Vagina (tissue), 2 donors: ENCODE data around the gene ARMC9. TPM values are rescaled to one million over a fixed set of nuclear protein-coding genes. Genes with fewer than 3 reads are reported as not detected.

ENCODE experiments used
- DNase-seq, 2 donors: peaks; one replicate each; pipeline ENCODE4 v3.0.0-alpha.2; 2017; ENCODE audit errors: extremely low spot score in 2 of 2
- H3K27ac ChIP-seq: fragments of 200-600 bp; sonication (generic); one replicate; pipeline ENCODE4 v1.5.1; 2019
- H3K27me3 ChIP-seq: fragments of 200-600 bp; sonication (generic); one replicate; pipeline ENCODE4 v1.5.1; 2019
- H3K36me3 ChIP-seq, 2 donors: fragments of 200-600 bp; sonication (generic); one replicate each; pipeline ENCODE4 v1.5.1; 2017 to 2019
- H3K4me1 ChIP-seq: fragments of 200-600 bp; sonication (generic); one replicate; pipeline ENCODE4 v1.5.1; 2019
- H3K4me3 ChIP-seq, 2 donors: fragments of 200-600 bp; sonication (generic); 1 replicate in 1 of 2; 2 replicates in 1 of 2; pipeline ENCODE4 v1.5.1; 2016 to 2019
- H3K9me3 ChIP-seq: fragments of 200-600 bp; sonication (generic); one replicate; pipeline ENCODE4 v1.5.1; 2019
- CTCF ChIP-seq, 3 experiments: fragments of 450-650 bp in 2 of 3; fragments of 200-600 bp in 1 of 3; sonication (generic) in 1 of 3; IDR thresholded peaks; one replicate each; pipeline ENCODE4 v1.5.1; 2017 to 2019; ENCODE audit warnings: antibody characterized with exemption in 3 of 3, mild to moderate bottlenecking in 2 of 3, moderate library complexity in 2 of 3
- POLR2A ChIP-seq, 2 donors: fragments of 450-650 bp; IDR thresholded peaks; one replicate each; pipeline ENCODE4 v1.6.1; 2017; ENCODE audit warnings: antibody characterized with exemption in 2 of 2, mild to moderate bottlenecking in 2 of 2, moderate library complexity in 2 of 2
- POLR2AphosphoS5 ChIP-seq, 2 donors: sonication (generic); formaldehyde crosslinking; IDR thresholded peaks; one replicate each; pipeline ENCODE4 v1.9.0; 2017; ENCODE audit warnings: antibody characterized with exemption in 2 of 2, mild to moderate bottlenecking in 2 of 2, low read depth in 1 of 2; ENCODE audit not compliant: insufficient read depth in 1 of 2
- intact Hi-C: fragments of 100-400 bp; cut with DNase I; formaldehyde crosslinking; loops from one replicate; pipeline ENCODE4 v1.15.1; 2023
- total RNA-seq: library from RNA; depleted of rRNA; stranded (reverse); fragments of >200 nt; gene quantifications from one replicate; pipeline ENCODE4 v1.2.3, GENCODE V29; 2016

The ARMC9 gene
- total RNA-seq, 1 donor from 2014 or later = 16.0 TPM

DNA sequence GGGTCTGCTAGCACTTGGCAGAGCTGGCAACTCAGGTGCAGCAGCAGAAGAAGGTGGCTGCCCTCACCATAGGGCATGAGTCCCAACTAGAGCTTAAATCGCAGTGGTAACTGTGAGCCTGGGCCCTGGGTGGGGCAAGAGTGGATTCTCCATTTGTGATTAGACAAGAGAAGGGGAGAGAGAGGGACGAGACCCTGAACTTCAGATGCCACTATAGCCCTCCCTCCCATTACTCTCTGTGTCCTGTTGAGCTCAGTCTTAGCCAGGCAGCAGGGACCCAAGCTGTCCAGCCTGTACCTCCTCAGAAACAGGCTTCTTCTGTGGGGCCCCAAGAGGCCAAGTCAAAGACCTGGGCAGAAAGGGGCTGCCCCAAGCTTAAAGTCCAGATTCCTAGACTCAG lies 127.4 kb downstream of the ARMC9 start:
- DNase-seq = no peak
- intact Hi-C loops = no loop called here
- Histone ChIP-seq H3K9me3 (no peaks in the 10 kb centered on the region), H3K36me3 (no peaks in the 10 kb centered on the region), H3K4me1 (no peaks in the 10 kb centered on the region), H3K27me3 (no peaks in the 10 kb centered on the region), H3K27ac (no peak overlapping the region), H3K4me3 (no peak overlapping the region)
- no peak for TF ChIP-seq POLR2A (IDR thresholded peaks at IDR 0.05)

DNA sequence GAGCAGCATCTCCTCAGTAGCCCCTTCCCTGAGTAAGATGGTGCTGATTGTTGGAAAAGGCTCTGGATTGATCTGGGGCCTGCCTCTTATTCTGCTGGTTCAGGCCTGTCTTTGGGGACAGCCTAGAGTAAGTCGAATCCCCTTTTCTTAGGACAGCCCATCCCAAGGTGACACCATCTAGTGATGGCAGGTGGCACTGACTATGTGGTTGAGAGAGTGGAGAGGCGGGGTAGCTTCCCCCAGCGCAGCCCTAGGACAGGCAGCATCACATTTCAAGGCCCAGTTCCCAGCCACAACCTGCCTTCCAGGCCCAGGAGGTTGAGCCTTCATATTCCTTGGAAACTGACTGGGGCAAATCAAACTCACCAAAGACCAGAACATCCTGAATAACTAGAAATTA lies 128.0 kb downstream of the ARMC9 start:
- TF ChIP-seq POLR2AphosphoS5 (IDR thresholded peaks at IDR 0.05; ENCODE audit: insufficient read depth in 1 of 2, low read depth in 1 of 2) = no peak
- no peak for TF ChIP-seq POLR2A (IDR thresholded peaks at IDR 0.05)
- no peak for TF ChIP-seq CTCF (IDR thresholded peaks at IDR 0.05)
- no peak for DNase-seq
- Histone ChIP-seq H3K9me3 (no peaks in the 10 kb centered on the region), H3K36me3 (no peaks in the 10 kb centered on the region), H3K4me1 (no peaks in the 10 kb centered on the region), H3K4me3 (no peak overlapping the region), H3K27ac (no peak overlapping the region), H3K27me3 (no peaks in the 10 kb centered on the region)
- intact Hi-C loops = no loop called here

DNA sequence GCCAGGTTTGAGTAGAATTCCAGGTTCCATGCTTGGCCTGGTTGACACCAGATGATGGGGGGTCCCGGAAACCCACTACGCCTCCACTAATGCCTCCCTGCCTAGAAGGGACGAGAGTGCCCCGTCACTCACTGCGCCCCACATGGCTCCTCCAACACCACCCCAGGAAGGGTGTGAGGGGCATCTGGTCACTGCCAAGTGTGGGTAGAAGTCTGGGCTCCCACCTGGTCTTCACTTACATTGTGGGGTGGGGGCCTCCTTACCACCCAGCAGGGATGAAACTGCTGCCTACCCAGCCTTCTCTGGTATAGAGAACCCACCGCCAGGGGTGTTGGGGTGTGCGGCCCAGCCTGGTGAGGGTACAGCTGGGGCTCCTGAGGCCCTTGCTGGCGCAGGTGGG lies 131.9 kb downstream of the ARMC9 start:
- no peaks in the 10 kb centered on the region for H3K36me3 ChIP-seq
- intact Hi-C loops = no loop called here
- H3K27ac ChIP-seq = no peak overlapping the region
- H3K9me3 ChIP-seq = no peaks in the 10 kb centered on the region
- no peak overlapping the region for H3K4me3 ChIP-seq
- no peak for TF ChIP-seq POLR2AphosphoS5 (IDR thresholded peaks at IDR 0.05; ENCODE audit: insufficient read depth in 1 of 2, low read depth in 1 of 2)
- TF ChIP-seq POLR2A (IDR thresholded peaks at IDR 0.05) = no peak
- no peak for TF ChIP-seq CTCF (IDR thresholded peaks at IDR 0.05)
- no peak for DNase-seq
- H3K4me1 ChIP-seq = no peaks in the 10 kb centered on the region
- H3K27me3 ChIP-seq = no peaks in the 10 kb centered on the region

DNA sequence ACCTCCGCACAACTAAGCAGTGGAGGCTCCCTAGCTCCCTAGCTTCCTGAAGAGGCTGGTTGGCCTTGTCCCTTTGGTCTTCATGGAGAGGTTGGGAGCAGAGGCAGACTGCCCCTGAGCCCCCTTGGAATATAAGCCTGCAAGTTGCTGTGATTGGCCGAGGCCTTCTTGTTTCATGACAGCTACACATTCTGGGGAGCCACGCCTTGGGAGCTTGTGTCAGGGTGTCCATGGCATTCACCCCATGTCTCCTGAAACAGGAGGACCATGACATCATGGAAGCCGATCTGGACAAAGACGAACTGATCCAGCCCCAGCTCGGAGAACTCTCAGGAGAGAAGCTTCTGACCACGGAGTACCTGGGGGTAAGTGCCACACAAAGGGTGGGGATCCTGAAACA lies 133.1 kb downstream of the ARMC9 start:
- no peak overlapping the region for H3K4me3 ChIP-seq
- H3K27ac ChIP-seq = no peak overlapping the region
- H3K9me3 ChIP-seq = no peaks in the 10 kb centered on the region
- DNase-seq = no peak
- no peaks in the 10 kb centered on the region for H3K36me3 ChIP-seq
- H3K4me1 ChIP-seq = no peaks in the 10 kb centered on the region
- TF ChIP-seq CTCF (IDR thresholded peaks at IDR 0.05) = no peak
- TF ChIP-seq POLR2AphosphoS5 (IDR thresholded peaks at IDR 0.05; ENCODE audit: insufficient read depth in 1 of 2, low read depth in 1 of 2) = no peak
- TF ChIP-seq POLR2A (IDR thresholded peaks at IDR 0.05) = no peak
- no peaks in the 10 kb centered on the region for H3K27me3 ChIP-seq
- intact Hi-C loops = no loop called here

DNA sequence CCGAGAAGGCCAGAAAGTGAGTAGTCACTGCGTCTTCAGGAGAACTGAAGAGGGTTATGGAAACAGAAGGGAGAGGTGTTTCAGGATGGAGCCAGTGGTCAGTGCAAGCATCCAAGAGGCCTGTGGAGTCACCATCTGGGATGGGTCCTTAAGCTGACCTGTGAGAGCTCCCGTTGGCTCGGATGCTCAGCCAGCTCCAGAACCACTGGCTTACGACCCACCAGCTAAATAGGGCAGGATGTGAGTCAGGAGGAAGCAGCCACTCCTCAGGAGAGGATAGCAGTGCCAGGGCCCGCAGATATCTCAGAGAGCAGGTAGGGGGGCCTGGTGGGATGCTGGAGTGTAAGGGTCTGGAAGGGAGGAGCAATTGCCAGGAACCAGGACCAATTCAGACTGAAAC lies 134.0 kb downstream of the ARMC9 start:
- Histone ChIP-seq H3K36me3 (no peaks in the 10 kb centered on the region), H3K27ac (no peak overlapping the region), H3K4me3 (no peak overlapping the region), H3K27me3 (no peaks in the 10 kb centered on the region), H3K9me3 (no peaks in the 10 kb centered on the region), H3K4me1 (no peaks in the 10 kb centered on the region)
- no peak for DNase-seq
- TF ChIP-seq POLR2AphosphoS5 (IDR thresholded peaks at IDR 0.05; ENCODE audit: insufficient read depth in 1 of 2, low read depth in 1 of 2) (no peak), CTCF (IDR thresholded peaks at IDR 0.05) (no peak), POLR2A (IDR thresholded peaks at IDR 0.05) (no peak)
- intact Hi-C loops = no loop called here
